ENCODE data around the gene LUC7L3. TPM values are rescaled to one million over a fixed set of nuclear protein-coding genes. Genes with fewer than 3 reads are reported as not detected.

The LUC7L3 gene
- total and polyA plus RNA-seq, 2 of the 13 experiments (the other 11 are each of a cell fraction or from before 2014, with no cell fraction given): 108 to 120 TPM

- TF ChIP-seq ZNF101 (CRISPR knock-in tag; IDR thresholded peaks at IDR 0.05; ENCODE audit: borderline replicate concordance, low read depth) (no peak; the same call in 1 of the 2 replicates), XRCC5 (optimal IDR thresholded peaks at IDR 0.05; ENCODE audit: low read length) (peak; percentile 71), GABPA (IDR thresholded peaks at IDR 0.05; ENCODE audit: low read depth, low read length) (no peak), GABPA (CRISPR knock-in tag; IDR thresholded peaks at IDR 0.05; ENCODE audit: low read depth) (no peak), ZNF34 (CRISPR knock-in tag; IDR thresholded peaks at IDR 0.05; ENCODE audit: borderline replicate concordance) (no peak), TP53 (CRISPR knock-in tag; conservative IDR thresholded peaks at IDR 0.05) (peak; percentile 17; the same call in 1 of the 2 replicates), NPAS2 (CRISPR knock-in tag; IDR thresholded peaks at IDR 0.05; ENCODE audit: borderline replicate concordance) (no peak), BCL6 (CRISPR knock-in tag; IDR thresholded peaks at IDR 0.05) (peak; percentile 38; the same call in 1 of the 2 replicates), NR1H2 (CRISPR knock-in tag; IDR thresholded peaks at IDR 0.05; ENCODE audit: borderline replicate concordance, low read depth) (no peak), PAWR (CRISPR knock-in tag; IDR thresholded peaks at IDR 0.05; ENCODE audit: borderline replicate concordance) (no peak), ZNF777 (CRISPR knock-in tag; IDR thresholded peaks at IDR 0.05) (no peak; the same call in 1 of the 2 replicates), SIN3B (IDR thresholded peaks at IDR 0.05; ENCODE audit: low read length) (no peak; the same call in 1 of the 2 replicates), ZNF788 (CRISPR knock-in tag; IDR thresholded peaks at IDR 0.05; ENCODE audit: borderline replicate concordance) (peak; percentile 85), ZBTB43 (CRISPR knock-in tag; conservative IDR thresholded peaks at IDR 0.05) (no peak), AKNA (CRISPR knock-in tag; IDR thresholded peaks at IDR 0.05; ENCODE audit: borderline replicate concordance) (no peak), ATF7-NPFF (CRISPR knock-in tag; IDR thresholded peaks at IDR 0.05; ENCODE audit: low read depth) (no peak), BRCA1 (CRISPR knock-in tag; IDR thresholded peaks at IDR 0.05) (no peak), ZNF329 (CRISPR knock-in tag; IDR thresholded peaks at IDR 0.05; ENCODE audit: low read depth) (no peak), PHB2 (IDR thresholded peaks at IDR 0.05; ENCODE audit: partially characterized antibody) (no peak), JUNB (CRISPR knock-in tag; IDR thresholded peaks at IDR 0.05; ENCODE audit: borderline replicate concordance) (no peak), CREM (IDR thresholded peaks at IDR 0.05) (no peak), CREM (CRISPR knock-in tag; IDR thresholded peaks at IDR 0.05) (no peak), MTA1 (CRISPR knock-in tag; IDR thresholded peaks at IDR 0.05; ENCODE audit: borderline replicate concordance) (no peak)
Measured at GRCh38 chr17:50687200-50688066, 32.0 kb upstream of the LUC7L3 start (continued).
